HG03520 (cell line): ENCODE results near the gene TTC28.

Experiments
- ATAC-seq: cut with Tn5 transposase; IDR thresholded peaks from one replicate; pipeline ENCODE4 v1.9.1; 2021; ENCODE audit warnings: mild to moderate bottlenecking, moderate library complexity; ENCODE audit not compliant: unreplicated experiment

The TTC28 gene

GRCh38 chr22:28034145-28034759 is 645.4 kb downstream of the TTC28 start:
- ATAC-seq: no peak

GRCh38 chr22:28032861-28033260 is 646.8 kb downstream of the TTC28 start:
- ATAC-seq: no peak

GRCh38 chr22:28031383-28031922 is 648.2 kb downstream of the TTC28 start:
- no peak for ATAC-seq

GRCh38 chr22:28030473-28030872 is 649.2 kb downstream of the TTC28 start:
- ATAC-seq: no peak

GRCh38 chr22:28029956-28030355 is 649.7 kb downstream of the TTC28 start:
- ATAC-seq: no peak

GRCh38 chr22:28029201-28029948 is 650.3 kb downstream of the TTC28 start:
- no peak for ATAC-seq

- ATAC-seq: no peak
Observed at GRCh38 chr22:28027453-28028448, 651.9 kb downstream of the TTC28 start.

GRCh38 chr22:28025866-28026575 is 653.6 kb downstream of the TTC28 start:
- ATAC-seq: no peak

GRCh38 chr22:28025333-28025732 is 654.3 kb downstream of the TTC28 start:
- no peak for ATAC-seq

- no peak for ATAC-seq
Observed at GRCh38 chr22:28024422-28024888, 655.2 kb downstream of the TTC28 start.

- no peak for ATAC-seq
Observed at GRCh38 chr22:28023774-28024173, 655.9 kb downstream of the TTC28 start.

- ATAC-seq: no peak
Observed at GRCh38 chr22:28023036-28023435, 656.6 kb downstream of the TTC28 start.

GRCh38 chr22:28021998-28022660 is 657.5 kb downstream of the TTC28 start:
- no peak for ATAC-seq

- no peak for ATAC-seq
Observed at GRCh38 chr22:28021116-28021997, 658.3 kb downstream of the TTC28 start.

- ATAC-seq: peak; percentile 53
Observed at GRCh38 chr22:28019881-28020861, 659.5 kb downstream of the TTC28 start.

GRCh38 chr22:28019360-28019759 is 660.3 kb downstream of the TTC28 start:
- ATAC-seq: no peak

- ATAC-seq: no peak
Observed at GRCh38 chr22:28018461-28018927, 661.1 kb downstream of the TTC28 start.
